GM12878 (cell line): Measurements from ENCODE around the gene TICRR. TPM values are rescaled to one million over a fixed set of nuclear protein-coding genes. Genes with fewer than 3 reads are reported as not detected.

Experiments
- CHD2 ChIP-seq: IDR thresholded peaks from 2 replicates; pipeline ENCODE4 v1.6.1; 2011; ENCODE audit warnings: low read depth, low read length, improper control_type of control experiment, borderline replicate concordance
- EP300 ChIP-seq, 2 experiments: fragments of 150-350 bp in 1 of 2; IDR thresholded peaks; 2 replicates each; pipeline ENCODE4 v1.6.1; 2011 to 2012; ENCODE audit warnings: low read depth in 2 of 2, low read length in 2 of 2, borderline replicate concordance in 1 of 2, improper control_type of control experiment in 1 of 2, inconsistent platforms in 1 of 2; ENCODE audit not compliant: control insufficient read depth in 1 of 2
- NFYA ChIP-seq: IDR thresholded peaks from 2 replicates; pipeline ENCODE4 v1.6.1; 2011; ENCODE audit warnings: low read depth, mild to moderate bottlenecking, low read length, improper control_type of control experiment, borderline replicate concordance
- NR2C1 ChIP-seq: fragments of 450-650 bp; IDR thresholded peaks from 2 replicates; pipeline ENCODE4 v1.6.1; 2017; ENCODE audit warnings: antibody characterized with exemption, mild to moderate bottlenecking, moderate library complexity
- PML ChIP-seq: IDR thresholded peaks from 2 replicates; pipeline ENCODE4 v1.6.1; 2012; ENCODE audit warnings: low read length, inconsistent platforms
- POU2F2 ChIP-seq: IDR thresholded peaks from 3 replicates; pipeline ENCODE4 v1.6.1; 2011; ENCODE audit warnings: low read depth, mild to moderate bottlenecking, low read length, borderline replicate concordance
- RFX5 ChIP-seq: IDR thresholded peaks from 2 replicates; pipeline ENCODE4 v1.6.1; 2011; ENCODE audit warnings: low read depth, low read length, improper control_type of control experiment
- SPI1 ChIP-seq: IDR thresholded peaks from 2 replicates; pipeline ENCODE4 v1.6.1; 2011; ENCODE audit warnings: low read depth, mild to moderate bottlenecking, low read length, moderate library complexity, borderline replicate concordance; ENCODE audit not compliant: insufficient read depth
- TCF7 ChIP-seq: IDR thresholded peaks from 2 replicates; pipeline ENCODE4 v1.6.1; 2014; ENCODE audit warnings: antibody characterized with exemption, borderline replicate concordance
- ZNF207 ChIP-seq: fragments of 450-650 bp; IDR thresholded peaks from 2 replicates; pipeline ENCODE4 v1.6.1; 2014; ENCODE audit warnings: antibody characterized with exemption, mild to moderate bottlenecking, borderline replicate concordance
- ZNF274 ChIP-seq: IDR thresholded peaks from one replicate; pipeline ENCODE4 v1.8.0; 2011; ENCODE audit not compliant: insufficient read length, insufficient read depth
- polyA plus RNA-seq, 11 experiments: library from polyadenylated mRNA; depleted of rRNA in 4 of 11; unstranded in 6 of 11; stranded (reverse) in 5 of 11; fragments of >200 nt; fragmentation: Nextera tagmentation in 4 of 11; fragmentation: Illumina TruSeq in 1 of 11; extraction: Ambion mirVana in 4 of 11; extraction: Trizol in 1 of 11; gene quantifications; 1 replicate in 1 of 11; 2 replicates in 10 of 11; pipeline versions ENCODE4 v1.2.1 to v1.2.3, GENCODE V29; 2011 to 2016; ENCODE audit warnings: inconsistent platforms in 2 of 11, missing spikeins in 2 of 11, low read depth in 1 of 11
- total RNA-seq, 4 experiments: library from RNA; depleted of rRNA in 3 of 4; stranded (reverse); fragments of >200 nt in 3 of 4; fragmentation: Illumina TruSeq in 1 of 4; extraction: Trizol in 1 of 4; gene quantifications; 2 replicates each; pipeline versions ENCODE4 v1.2.1 to v1.2.3, GENCODE V29; 2013 to 2021
- TF ChIP-seq, protein P1 (sequence below): fragments of 150-350 bp; IDR thresholded peaks from 2 replicates; pipeline ENCODE4 v1.6.1; 2014; ENCODE audit warnings: mild to moderate bottlenecking, low read depth, low read length
- TF ChIP-seq, protein P2 (sequence below): fragments of 450-650 bp; IDR thresholded peaks from 2 replicates; pipeline ENCODE4 v1.6.1; 2017; ENCODE audit warnings: mild to moderate bottlenecking, moderate library complexity

The TICRR gene
- total and polyA plus RNA-seq, 10 of the 15 experiments (the other 5 are each of a cell fraction or from before 2014, with no cell fraction given) = 0.58 to 21.5 (median 11.5) TPM

DNA sequence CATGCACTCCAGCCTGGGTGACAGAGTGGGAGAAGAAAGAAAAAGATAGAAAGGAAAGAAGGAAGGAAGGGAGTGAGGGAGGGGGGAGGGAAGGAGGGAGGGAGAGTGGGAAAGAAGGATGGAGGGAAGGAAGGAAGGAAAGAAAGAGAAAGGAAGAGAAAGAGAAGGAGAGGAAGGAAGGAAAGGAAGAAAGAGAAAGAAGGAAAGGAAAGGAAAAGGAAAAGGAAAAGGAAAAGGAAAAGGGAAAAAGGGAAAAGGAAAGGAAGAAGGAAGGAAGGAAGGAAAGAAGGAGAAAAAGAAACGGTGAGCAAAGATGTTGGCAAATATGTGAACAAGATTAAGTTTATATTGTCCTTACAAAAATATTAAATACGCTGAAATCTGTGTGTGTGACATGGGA lies 36.2 kb upstream of the TICRR start (continued):
- TF ChIP-seq NFYA (no peak), POU2F2 (no peak), SPI1 (no peak), CHD2 (no peak), ZNF274 (no peak), ZNF207 (no peak), PML (no peak), EP300 (IDR thresholded peaks at IDR 0.05; ENCODE audit: borderline replicate concordance in 1 of 2, control insufficient read depth in 1 of 2, low read depth in 2 of 2, low read length in 2 of 2) (no peak), RFX5 (no peak), NR2C1 (no peak), TCF7 (no peak)
- TF ChIP-seq, protein P1, sequence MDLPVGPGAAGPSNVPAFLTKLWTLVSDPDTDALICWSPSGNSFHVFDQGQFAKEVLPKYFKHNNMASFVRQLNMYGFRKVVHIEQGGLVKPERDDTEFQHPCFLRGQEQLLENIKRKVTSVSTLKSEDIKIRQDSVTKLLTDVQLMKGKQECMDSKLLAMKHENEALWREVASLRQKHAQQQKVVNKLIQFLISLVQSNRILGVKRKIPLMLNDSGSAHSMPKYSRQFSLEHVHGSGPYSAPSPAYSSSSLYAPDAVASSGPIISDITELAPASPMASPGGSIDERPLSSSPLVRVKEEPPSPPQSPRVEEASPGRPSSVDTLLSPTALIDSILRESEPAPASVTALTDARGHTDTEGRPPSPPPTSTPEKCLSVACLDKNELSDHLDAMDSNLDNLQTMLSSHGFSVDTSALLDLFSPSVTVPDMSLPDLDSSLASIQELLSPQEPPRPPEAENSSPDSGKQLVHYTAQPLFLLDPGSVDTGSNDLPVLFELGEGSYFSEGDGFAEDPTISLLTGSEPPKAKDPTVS = no peak
- TF ChIP-seq, protein P2, sequence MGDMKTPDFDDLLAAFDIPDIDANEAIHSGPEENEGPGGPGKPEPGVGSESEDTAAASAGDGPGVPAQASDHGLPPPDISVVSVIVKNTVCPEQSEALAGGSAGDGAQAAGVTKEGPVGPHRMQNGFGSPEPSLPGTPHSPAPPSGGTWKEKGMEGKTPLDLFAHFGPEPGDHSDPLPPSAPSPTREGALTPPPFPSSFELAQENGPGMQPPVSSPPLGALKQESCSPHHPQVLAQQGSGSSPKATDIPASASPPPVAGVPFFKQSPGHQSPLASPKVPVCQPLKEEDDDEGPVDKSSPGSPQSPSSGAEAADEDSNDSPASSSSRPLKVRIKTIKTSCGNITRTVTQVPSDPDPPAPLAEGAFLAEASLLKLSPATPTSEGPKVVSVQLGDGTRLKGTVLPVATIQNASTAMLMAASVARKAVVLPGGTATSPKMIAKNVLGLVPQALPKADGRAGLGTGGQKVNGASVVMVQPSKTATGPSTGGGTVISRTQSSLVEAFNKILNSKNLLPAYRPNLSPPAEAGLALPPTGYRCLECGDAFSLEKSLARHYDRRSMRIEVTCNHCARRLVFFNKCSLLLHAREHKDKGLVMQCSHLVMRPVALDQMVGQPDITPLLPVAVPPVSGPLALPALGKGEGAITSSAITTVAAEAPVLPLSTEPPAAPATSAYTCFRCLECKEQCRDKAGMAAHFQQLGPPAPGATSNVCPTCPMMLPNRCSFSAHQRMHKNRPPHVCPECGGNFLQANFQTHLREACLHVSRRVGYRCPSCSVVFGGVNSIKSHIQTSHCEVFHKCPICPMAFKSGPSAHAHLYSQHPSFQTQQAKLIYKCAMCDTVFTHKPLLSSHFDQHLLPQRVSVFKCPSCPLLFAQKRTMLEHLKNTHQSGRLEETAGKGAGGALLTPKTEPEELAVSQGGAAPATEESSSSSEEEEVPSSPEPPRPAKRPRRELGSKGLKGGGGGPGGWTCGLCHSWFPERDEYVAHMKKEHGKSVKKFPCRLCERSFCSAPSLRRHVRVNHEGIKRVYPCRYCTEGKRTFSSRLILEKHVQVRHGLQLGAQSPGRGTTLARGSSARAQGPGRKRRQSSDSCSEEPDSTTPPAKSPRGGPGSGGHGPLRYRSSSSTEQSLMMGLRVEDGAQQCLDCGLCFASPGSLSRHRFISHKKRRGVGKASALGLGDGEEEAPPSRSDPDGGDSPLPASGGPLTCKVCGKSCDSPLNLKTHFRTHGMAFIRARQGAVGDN = no peak
